ENCODE results near the gene GALNT16.

Gene GALNT16

DNA sequence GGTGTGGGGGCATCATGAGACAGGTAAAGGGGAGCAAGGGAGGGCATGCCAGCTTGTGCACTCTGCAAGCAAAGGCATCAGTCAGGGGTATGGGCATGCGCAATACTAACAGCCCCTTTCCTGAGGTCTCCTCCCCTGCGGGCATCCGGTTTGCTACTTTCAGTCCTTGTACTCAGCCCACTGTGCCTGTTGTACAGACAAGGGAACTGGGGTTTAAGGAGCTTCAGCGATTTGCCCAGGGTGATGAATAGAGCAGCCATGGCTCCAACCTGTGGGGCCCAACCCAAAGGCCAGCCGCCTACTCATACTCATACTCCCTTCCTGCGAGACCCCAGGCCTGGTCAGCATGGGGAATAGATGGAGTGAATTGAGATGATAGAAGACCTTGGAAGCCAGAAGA lies 66.7 kb downstream of the GALNT16 start:
- no peak overlapping the region for H3K4me3 ChIP-seq (ENCODE audit: low read depth, low read length)
- TF ChIP-seq, protein P1, sequence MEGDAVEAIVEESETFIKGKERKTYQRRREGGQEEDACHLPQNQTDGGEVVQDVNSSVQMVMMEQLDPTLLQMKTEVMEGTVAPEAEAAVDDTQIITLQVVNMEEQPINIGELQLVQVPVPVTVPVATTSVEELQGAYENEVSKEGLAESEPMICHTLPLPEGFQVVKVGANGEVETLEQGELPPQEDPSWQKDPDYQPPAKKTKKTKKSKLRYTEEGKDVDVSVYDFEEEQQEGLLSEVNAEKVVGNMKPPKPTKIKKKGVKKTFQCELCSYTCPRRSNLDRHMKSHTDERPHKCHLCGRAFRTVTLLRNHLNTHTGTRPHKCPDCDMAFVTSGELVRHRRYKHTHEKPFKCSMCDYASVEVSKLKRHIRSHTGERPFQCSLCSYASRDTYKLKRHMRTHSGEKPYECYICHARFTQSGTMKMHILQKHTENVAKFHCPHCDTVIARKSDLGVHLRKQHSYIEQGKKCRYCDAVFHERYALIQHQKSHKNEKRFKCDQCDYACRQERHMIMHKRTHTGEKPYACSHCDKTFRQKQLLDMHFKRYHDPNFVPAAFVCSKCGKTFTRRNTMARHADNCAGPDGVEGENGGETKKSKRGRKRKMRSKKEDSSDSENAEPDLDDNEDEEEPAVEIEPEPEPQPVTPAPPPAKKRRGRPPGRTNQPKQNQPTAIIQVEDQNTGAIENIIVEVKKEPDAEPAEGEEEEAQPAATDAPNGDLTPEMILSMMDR (IDR thresholded peaks at IDR 0.05; ENCODE audit: insufficient read depth, low read depth, low read length, missing control alignments): no peak
- no peak for DNase-seq (ENCODE audit: low read depth)

DNA sequence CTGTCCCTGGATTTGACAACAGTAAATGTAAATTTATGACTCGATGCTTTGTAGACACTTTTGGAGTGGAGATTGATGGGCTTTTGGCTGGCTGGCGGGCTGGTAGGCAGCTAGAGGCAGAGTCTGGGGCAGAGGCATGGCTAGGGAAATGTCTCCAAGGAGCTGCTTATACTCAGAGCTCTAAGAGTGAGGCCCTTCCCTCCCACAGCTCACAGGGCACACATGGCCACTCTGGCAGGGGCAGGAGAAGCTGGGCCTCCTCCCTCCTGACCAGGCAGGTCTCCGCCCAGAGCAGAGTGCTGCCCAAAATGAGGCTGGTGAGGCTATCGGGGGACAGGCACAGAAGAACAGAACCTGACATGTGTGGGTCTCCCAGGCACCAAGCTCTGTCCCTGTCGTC lies 67.5 kb downstream of the GALNT16 start:
- TF ChIP-seq, protein P1 (IDR thresholded peaks at IDR 0.05; ENCODE audit: insufficient read depth, low read depth, low read length, missing control alignments): no peak
- no peak for DNase-seq (ENCODE audit: low read depth)
- no peak overlapping the region for H3K4me3 ChIP-seq (ENCODE audit: low read depth, low read length)

DNA sequence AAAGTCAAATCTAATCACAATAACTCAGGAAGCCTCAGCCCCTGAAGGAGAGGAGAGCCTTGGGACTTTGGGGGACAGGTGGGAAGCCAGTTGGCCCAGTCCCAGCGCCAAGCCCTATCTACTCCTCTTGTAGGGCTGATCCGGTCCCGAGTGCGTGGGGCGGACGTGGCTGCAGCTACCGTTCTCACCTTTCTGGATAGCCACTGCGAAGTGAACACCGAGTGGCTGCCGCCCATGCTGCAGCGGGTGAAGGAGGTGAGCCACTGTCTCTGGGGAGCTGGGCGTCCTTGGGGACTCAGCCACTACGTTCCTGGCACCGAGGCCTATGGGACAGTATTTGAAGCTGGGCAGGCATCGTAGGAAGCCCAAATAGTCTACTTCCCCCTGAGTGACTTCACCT lies 68.4 kb downstream of the GALNT16 start:
- no peak for DNase-seq (ENCODE audit: low read depth)
- no peak overlapping the region for H3K4me3 ChIP-seq (ENCODE audit: low read depth, low read length)
- TF ChIP-seq, protein P1 (IDR thresholded peaks at IDR 0.05; ENCODE audit: insufficient read depth, low read depth, low read length, missing control alignments): no peak

DNA sequence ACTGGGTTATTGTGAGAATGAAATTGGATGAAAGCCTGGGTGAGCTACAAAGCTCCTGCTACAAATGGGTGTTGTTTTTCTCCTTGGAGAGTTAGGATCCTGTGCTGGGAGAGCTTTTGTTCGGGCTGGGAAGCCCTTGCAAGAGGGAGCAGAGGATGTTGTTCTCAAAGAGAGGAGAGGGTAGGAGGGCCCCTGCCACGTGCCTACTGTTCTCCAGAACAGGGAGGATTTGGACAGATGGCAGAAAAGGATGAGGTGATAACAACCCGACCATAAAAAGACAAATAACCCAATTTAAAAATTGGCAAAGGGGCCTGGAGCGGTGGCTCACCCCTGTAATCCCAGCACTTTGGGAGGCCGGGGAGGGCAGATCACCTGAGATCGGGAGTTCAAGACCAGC lies 68.8 kb downstream of the GALNT16 start:
- TF ChIP-seq, protein P1 (IDR thresholded peaks at IDR 0.05; ENCODE audit: insufficient read depth, low read depth, low read length, missing control alignments): no peak
- no peak overlapping the region for H3K4me3 ChIP-seq (ENCODE audit: low read depth, low read length)
- DNase-seq (ENCODE audit: low read depth): no peak

DNA sequence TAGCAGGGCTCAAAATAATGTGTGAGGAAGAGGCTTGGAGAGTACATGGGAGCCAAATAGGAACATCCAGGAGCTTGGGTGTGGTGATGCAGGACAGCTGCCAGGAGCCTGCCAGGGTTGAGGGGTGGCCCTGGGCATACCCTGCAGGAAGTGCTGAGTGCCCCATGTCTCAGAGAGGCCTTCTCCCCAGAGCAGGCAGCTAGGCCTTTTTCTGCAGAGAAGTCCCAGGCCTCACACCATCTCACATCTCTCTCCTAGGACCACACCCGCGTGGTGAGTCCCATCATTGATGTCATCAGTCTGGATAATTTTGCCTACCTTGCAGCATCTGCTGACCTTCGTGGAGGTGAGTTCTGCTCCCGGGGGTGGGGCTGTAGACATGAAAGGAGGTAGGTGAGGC lies 71.2 kb downstream of the GALNT16 start:
- TF ChIP-seq, protein P1 (IDR thresholded peaks at IDR 0.05; ENCODE audit: insufficient read depth, low read depth, low read length, missing control alignments): no peak
- H3K4me3 ChIP-seq (ENCODE audit: low read depth, low read length): no peak overlapping the region
- no peak for DNase-seq (ENCODE audit: low read depth)

DNA sequence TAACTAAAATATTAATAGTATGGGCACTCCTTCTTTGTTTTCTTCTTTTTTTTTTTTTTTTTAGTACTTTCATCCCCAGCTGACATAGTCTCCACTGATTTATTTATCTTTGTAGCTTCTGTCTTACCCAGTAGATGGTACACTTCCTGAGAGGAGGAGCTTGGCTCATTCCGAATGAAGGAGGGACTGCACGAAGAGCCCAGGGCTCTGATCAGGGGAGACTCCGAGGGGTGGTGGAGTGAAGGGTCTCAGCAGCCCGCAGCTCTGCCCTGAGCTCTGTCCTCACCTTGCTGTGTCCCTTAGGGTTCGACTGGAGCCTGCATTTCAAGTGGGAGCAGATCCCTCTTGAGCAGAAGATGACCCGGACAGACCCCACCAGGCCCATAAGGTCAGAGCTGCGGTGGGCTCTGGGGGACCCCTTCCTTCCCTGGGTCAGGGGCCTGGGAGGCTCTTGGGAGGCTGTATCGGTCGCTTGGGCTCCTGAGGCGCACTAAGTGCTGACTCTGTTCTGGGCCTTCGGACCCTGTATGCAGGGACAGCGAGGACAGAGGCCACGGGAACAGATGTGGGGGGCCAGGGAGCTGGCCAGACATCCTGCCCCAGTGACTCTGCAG lies 72.9 kb downstream of the GALNT16 start:
- TF ChIP-seq, protein P1 (IDR thresholded peaks at IDR 0.05; ENCODE audit: insufficient read depth, low read depth, low read length, missing control alignments): no peak
- no peak for DNase-seq (ENCODE audit: low read depth)
- H3K4me3 ChIP-seq (ENCODE audit: low read depth, low read length): no peak overlapping the region

DNA sequence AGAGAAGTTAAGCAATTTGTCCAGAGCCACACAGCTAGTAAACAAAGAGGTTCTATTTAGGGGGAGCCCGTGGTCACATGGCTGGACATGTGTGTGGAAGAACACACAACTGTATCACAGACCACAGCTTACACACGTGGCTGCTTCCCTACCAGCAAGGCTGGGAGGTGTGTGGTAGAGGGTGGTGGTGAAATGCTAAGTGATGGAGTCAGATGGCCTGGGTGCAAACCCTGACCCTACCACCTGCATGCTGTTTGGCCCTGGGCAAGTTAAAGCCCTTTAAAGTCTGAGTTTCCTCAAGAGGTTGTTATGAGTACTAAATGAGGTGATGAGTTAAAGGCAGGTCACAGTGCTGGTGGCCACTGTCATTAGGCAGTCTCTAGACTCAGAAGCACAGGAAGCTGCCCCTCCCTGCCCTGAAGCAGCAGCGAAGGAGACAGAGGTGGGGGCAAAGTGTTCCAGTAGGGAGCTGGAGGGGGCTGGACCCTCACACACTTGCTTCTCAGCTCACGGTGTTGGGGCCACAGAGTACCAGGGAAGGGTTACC lies 73.9 kb downstream of the GALNT16 start:
- DNase-seq (ENCODE audit: low read depth): no peak
- H3K4me3 ChIP-seq (ENCODE audit: low read depth, low read length): no peak overlapping the region
- TF ChIP-seq, protein P1 (IDR thresholded peaks at IDR 0.05; ENCODE audit: insufficient read depth, low read depth, low read length, missing control alignments): no peak

Data from GM12865 (cell line).